ENCODE data around the gene RREB1. TPM values are rescaled to one million over a fixed set of nuclear protein-coding genes. Genes with fewer than 3 reads are reported as not detected.

RREB1 gene
- total RNA-seq, 1 experiment from 2014 or later = 51.1 TPM

DNA sequence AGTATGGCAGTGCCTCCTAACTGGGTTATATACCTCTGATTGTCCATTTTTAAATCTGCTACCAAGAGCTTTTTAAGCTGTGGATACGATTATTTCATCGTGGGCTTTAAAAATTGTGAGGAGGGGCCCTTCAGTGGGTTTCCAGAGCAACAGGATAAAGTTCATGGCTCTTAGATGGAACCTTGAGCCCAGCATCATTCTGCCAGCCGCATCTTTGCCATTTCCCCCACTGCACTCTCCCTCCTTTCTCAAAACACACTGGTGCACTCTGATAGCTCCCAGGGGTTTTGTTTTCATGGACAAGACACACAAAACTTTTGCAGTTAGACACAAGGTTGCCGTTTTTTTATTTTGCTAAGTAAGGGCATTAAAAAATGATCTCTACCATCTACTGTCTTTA, 54.1 kb downstream of the RREB1 start:
- Histone ChIP-seq H3K9me3 (no peaks in the 10 kb centered on the region), H3K4me1 (peaks cover 38% of the 10 kb centered on the region), H3K4me3 (ENCODE audit: low read depth, low read length) (no peak overlapping the region), H3K27me3 (replicated peaks; ENCODE audit: control insufficient read depth, insufficient read depth, low read length) (no peaks in the 10 kb centered on the region), H3K36me3 (ENCODE audit: control insufficient read depth, insufficient read depth, low read length) (no peaks in the 10 kb centered on the region)
- CTCF ChIA-PET = no interaction called here
- H3K4me1 Mint-ChIP-seq (ENCODE audit: low read depth, unreplicated experiment) = peaks cover 51% of the 10 kb centered on the region
- POLR2A ChIA-PET = no interaction called here
- DNase-seq = no peak
- BruUV-seq (replicated peaks) = no TSS peak
- intact Hi-C loops (cut with micrococcal nuclease; ENCODE audit: unreplicated experiment) = no loop called here
- H3K9me3 Mint-ChIP-seq (ENCODE audit: unreplicated experiment) = no peaks in the 10 kb centered on the region
- peaks cover 32% of the 10 kb centered on the region for H3K36me3 Mint-ChIP-seq (ENCODE audit: insufficient read depth, unreplicated experiment)
- no peak overlapping the region for H3K27ac Mint-ChIP-seq (ENCODE audit: unreplicated experiment)
- TF ChIP-seq, protein P1, sequence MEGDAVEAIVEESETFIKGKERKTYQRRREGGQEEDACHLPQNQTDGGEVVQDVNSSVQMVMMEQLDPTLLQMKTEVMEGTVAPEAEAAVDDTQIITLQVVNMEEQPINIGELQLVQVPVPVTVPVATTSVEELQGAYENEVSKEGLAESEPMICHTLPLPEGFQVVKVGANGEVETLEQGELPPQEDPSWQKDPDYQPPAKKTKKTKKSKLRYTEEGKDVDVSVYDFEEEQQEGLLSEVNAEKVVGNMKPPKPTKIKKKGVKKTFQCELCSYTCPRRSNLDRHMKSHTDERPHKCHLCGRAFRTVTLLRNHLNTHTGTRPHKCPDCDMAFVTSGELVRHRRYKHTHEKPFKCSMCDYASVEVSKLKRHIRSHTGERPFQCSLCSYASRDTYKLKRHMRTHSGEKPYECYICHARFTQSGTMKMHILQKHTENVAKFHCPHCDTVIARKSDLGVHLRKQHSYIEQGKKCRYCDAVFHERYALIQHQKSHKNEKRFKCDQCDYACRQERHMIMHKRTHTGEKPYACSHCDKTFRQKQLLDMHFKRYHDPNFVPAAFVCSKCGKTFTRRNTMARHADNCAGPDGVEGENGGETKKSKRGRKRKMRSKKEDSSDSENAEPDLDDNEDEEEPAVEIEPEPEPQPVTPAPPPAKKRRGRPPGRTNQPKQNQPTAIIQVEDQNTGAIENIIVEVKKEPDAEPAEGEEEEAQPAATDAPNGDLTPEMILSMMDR (IDR thresholded peaks at IDR 0.05; ENCODE audit: insufficient read depth in 1 of 2, low read depth in 1 of 2, low read length in 1 of 2, severe bottlenecking in 1 of 2, unreplicated experiment in 1 of 2) = no peak
- no peak overlapping the region for H3K4me3 Mint-ChIP-seq (ENCODE audit: unreplicated experiment)
- H3K27me3 Mint-ChIP-seq (ENCODE audit: insufficient read depth, unreplicated experiment) = no peaks in the 10 kb centered on the region

DNA sequence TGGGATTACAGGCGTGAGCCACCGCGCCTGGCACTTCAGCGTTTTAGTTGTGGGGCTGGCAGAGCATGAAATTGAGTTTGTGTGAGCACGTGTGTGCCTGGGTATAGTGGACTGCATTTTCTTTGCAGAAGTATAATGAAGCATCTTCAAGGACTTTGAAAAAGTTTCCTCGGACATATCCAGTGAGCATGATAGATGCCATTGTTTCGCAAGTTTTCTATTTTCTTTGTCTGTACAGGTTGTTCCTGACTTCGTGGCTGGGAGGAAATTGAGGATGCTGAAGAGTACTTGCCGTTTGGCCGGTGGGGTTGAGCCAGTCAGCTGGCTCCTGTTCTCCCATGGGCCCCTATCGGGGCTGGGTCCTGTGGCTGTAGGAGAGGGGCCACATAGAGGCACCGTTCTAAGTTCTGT, 55.9 kb downstream of the RREB1 start:
- H3K27me3 Mint-ChIP-seq (ENCODE audit: insufficient read depth, unreplicated experiment) = no peaks in the 10 kb centered on the region
- no peaks in the 10 kb centered on the region for H3K36me3 ChIP-seq (ENCODE audit: control insufficient read depth, insufficient read depth, low read length)
- no peaks in the 10 kb centered on the region for H3K27me3 ChIP-seq (replicated peaks; ENCODE audit: control insufficient read depth, insufficient read depth, low read length)
- TF ChIP-seq, protein P1 (IDR thresholded peaks at IDR 0.05; ENCODE audit: insufficient read depth in 1 of 2, low read depth in 1 of 2, low read length in 1 of 2, severe bottlenecking in 1 of 2, unreplicated experiment in 1 of 2) = no peak
- H3K9me3 Mint-ChIP-seq (ENCODE audit: unreplicated experiment) = no peaks in the 10 kb centered on the region
- no peak overlapping the region for H3K4me3 ChIP-seq (ENCODE audit: low read depth, low read length)
- H3K36me3 Mint-ChIP-seq (ENCODE audit: insufficient read depth, unreplicated experiment) = peaks cover 34% of the 10 kb centered on the region
- no peak for DNase-seq
- peaks cover 51% of the 10 kb centered on the region for H3K4me1 ChIP-seq
- BruUV-seq (replicated peaks) = no TSS peak
- no peak overlapping the region for H3K4me3 Mint-ChIP-seq (ENCODE audit: unreplicated experiment)
- H3K9me3 ChIP-seq = no peaks in the 10 kb centered on the region
- intact Hi-C loops (cut with micrococcal nuclease; ENCODE audit: unreplicated experiment) = no loop called here
- POLR2A ChIA-PET = no interaction called here
- CTCF ChIA-PET = no interaction called here
- no peak overlapping the region for H3K27ac Mint-ChIP-seq (ENCODE audit: unreplicated experiment)
- H3K4me1 Mint-ChIP-seq (ENCODE audit: low read depth, unreplicated experiment) = peaks cover 48% of the 10 kb centered on the region

DNA sequence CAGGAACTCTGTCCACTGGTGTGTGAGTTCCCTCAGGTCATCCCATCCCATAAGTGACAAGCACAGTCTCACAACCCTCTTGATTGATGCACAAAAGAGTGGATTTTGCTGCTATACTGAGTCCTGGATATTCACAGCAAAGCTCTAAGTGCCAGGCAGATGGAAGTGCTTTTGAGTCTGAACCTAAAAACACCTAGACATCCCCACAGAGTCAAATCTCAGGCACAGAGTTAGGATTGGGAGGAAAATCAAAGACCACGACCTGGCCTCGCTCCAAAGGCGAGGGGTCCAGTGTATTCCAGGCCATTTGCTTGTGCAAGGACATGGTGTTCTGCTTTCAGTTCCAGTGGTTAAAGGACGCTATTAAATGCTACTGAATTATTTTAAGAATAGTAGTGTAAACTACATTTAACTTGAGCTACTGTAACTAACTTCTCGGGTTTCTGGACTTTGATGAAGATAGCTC, 56.8 kb downstream of the RREB1 start:
- TF ChIP-seq, protein P1 (IDR thresholded peaks at IDR 0.05; ENCODE audit: insufficient read depth in 1 of 2, low read depth in 1 of 2, low read length in 1 of 2, severe bottlenecking in 1 of 2, unreplicated experiment in 1 of 2) = no peak
- no peaks in the 10 kb centered on the region for H3K27me3 Mint-ChIP-seq (ENCODE audit: insufficient read depth, unreplicated experiment)
- H3K9me3 ChIP-seq = no peaks in the 10 kb centered on the region
- no peaks in the 10 kb centered on the region for H3K36me3 ChIP-seq (ENCODE audit: control insufficient read depth, insufficient read depth, low read length)
- H3K4me3 ChIP-seq (ENCODE audit: low read depth, low read length) = no peak overlapping the region
- CTCF ChIA-PET = no interaction called here
- no peak for DNase-seq
- POLR2A ChIA-PET = no interaction called here
- H3K9me3 Mint-ChIP-seq (ENCODE audit: unreplicated experiment) = no peaks in the 10 kb centered on the region
- peak overlapping the region; percentile 87 for H3K27ac Mint-ChIP-seq (ENCODE audit: unreplicated experiment)
- no TSS peak for BruUV-seq (replicated peaks)
- H3K36me3 Mint-ChIP-seq (ENCODE audit: insufficient read depth, unreplicated experiment) = peaks cover 34% of the 10 kb centered on the region
- peaks cover 50% of the 10 kb centered on the region for H3K4me1 Mint-ChIP-seq (ENCODE audit: low read depth, unreplicated experiment)
- intact Hi-C loops (cut with micrococcal nuclease; ENCODE audit: unreplicated experiment) = no loop called here
- no peaks in the 10 kb centered on the region for H3K27me3 ChIP-seq (replicated peaks; ENCODE audit: control insufficient read depth, insufficient read depth, low read length)
- H3K4me1 ChIP-seq = peaks cover 53% of the 10 kb centered on the region
- H3K4me3 Mint-ChIP-seq (ENCODE audit: unreplicated experiment) = no peak overlapping the region

Data from Caco-2 (cell line).